HG02678 (cell line): ENCODE data around the gene METTL22.
"Not testable (repeated sequence)": the region's sequence is repeated elsewhere in the genome, so short reads cannot be mapped to it uniquely, and the experiment has no call there.

ENCODE experiments used
- ATAC-seq: cut with Tn5 transposase; IDR thresholded peaks from one replicate; pipeline ENCODE4 v1.9.1; 2021; ENCODE audit warnings: mild to moderate bottlenecking, moderate library complexity; ENCODE audit not compliant: unreplicated experiment

Gene METTL22

GRCh38 chr16:8631373-8631772 is 9.9 kb downstream of the METTL22 start:
- no peak for ATAC-seq

DNA sequence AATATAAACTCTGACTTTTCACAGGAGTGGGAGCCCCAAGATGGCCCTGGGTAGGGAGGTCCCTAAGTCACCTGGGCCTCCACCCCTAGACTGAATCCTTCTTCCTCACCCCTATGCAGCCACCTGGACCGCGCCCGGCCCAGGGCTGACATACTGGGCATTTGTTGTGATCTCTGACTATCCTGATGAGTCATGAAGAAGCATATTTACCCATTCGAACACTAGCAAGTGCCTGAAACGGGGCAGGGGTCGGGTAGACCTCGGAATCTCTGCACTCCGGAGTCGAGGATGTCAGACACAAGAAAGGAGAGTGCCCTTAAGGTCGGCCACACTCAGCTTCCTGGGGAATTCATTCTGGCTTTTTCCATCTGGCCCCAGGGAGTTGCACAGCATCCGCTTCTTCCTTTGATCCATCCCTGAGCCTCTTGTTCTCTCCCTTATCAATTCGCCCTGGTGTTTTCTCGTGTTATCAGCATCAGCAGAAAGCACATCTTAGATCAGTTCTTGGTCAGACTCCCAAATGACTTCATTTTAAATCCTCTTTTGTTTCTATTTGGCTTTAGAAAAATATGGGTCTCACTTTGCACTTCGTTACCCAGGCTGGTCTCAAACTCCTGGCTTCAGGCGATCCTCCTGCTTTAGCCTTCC is 10.4 kb downstream of the METTL22 start:
- ATAC-seq, result no peak

DNA sequence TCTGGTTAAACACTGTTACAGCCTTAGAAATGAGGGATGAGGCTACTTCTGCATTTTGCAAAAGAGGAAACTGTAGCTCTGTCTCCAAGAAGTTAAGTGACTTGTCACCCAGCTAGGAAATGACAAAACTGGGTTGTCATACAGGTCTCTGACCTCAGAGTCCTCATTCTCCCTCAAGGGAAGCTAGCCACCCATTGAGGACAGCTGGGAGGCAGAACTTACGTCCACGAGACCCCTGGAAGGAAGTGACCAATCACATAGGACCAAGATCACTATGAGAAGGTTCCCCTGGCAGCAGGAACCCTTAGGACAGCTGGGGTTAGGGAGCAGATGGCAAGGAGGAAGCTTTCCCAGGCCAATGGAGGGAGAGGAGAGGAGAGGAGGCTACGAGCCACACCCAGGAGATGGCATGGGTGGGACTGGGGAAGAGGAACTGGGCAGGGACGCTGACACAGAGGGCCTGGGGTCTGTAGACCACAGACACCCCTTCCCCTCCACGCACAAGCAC is 11.2 kb downstream of the METTL22 start:
- no peak for ATAC-seq

DNA sequence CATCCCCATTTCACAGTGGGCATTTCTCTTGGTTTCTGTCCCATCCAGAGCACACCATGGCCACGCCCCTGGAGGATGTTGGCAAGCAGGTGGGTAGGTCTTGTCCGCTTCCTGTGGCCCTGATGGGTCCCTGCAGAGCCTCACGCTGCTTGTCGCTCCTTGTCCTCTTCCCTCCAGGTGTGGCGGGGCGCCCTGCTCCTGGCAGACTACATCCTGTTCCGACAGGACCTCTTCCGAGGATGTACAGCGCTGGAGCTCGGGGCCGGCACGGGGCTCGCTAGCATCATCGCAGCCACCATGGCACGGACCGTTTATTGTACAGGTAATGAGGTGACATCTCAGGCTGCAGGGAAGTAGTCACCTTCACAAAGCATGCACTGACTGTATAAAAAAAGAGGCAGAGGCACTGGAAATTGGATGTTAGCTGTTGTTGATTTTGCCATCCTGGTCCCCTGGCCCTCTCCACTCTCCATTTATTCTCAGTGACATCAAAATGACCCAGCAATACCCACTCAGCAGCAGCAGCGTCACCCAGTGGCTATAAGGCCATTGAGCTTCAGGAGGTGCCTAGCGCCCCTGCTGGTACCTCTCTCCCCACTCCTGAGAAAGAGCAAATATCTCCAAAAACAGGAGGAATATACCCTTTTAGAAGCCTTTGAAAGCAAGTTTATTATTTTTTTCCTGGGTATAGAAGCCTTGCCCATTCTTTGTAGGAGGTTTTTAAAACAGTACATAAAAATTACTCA is 13.7 kb downstream of the METTL22 start:
- no peak for ATAC-seq

DNA sequence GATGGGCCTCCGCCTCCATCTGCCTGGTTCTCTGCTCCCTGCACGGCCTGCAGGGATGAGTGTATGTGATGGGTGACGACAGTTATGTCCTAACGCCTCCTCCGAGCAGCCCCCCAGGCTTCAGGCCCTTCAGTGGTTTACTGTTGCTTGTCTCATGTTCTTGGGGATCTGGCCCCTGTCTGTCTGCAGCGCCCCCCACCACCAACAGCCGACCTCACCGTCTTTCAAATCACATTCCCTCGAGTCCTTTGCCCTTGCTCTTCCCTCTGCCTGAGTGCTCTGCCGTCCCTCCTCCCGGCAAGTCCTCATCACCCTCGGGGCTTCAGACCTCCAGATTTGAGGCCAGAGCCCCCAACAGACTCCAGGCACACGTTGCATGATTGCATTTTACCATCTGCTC is 18.2 kb downstream of the METTL22 start:
- no peak for ATAC-seq

DNA sequence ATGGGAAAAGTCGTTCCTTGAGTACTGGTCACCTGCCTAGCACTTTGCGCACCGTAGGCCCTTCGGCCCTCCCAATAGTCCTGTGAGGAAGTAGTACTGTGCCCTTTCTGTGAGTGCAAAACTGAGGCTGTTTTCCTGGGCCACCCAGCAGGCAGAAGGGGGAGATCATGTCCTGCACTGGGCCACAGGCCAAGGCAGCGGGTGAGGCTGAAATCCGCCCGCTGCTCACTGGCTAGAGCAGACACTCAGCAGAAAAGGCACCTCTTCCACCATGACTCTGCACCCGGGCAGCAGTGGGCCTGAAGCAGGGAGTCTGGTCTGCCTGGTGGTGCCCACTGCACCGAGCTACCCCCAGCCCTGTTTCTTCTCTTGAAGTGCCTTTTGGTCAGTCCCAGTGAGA is 20.2 kb downstream of the METTL22 start:
- no peak for ATAC-seq

DNA sequence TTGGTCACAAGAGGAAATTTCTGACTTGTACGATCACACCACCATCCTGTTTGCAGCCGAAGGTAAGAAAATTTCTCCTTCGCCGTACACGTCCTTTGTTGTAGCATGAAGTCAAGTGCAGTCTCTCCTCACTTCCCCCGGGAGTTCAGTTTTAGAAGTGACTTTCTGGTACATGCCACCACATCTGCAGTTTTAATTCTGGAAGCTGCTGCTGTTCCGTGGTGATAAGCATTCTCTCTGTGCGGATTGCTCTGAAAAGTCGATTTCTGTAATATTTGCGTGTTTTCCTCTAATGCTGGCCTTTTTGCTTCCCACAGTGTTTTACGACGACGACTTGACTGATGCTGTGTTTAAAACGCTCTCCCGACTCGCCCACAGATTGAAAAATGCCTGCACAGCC is 20.6 kb downstream of the METTL22 start:
- ATAC-seq, result no peak

- ATAC-seq, result no peak
These were observed 23.0 kb downstream of the METTL22 start for GRCh38 chr16:8644211-8645140.

DNA sequence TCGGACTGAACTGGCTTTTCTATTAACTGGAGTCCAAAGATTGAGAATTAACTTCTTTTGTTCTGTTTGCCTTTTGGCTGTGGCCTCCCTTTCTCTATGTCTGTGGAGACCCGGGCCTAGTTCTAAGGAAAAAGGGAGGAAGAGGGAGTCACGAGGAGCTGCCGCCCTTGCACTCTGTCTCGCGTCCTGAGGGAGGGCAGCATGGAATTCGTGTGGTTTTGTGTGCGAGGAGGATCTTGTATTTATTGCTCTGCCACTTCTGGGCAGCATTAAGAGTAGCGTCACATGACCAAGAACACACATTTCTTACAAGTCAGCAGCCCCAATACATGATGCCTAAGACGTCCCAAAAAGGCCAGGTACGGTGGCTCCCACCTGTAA is 23.6 kb downstream of the METTL22 start:
- no peak for ATAC-seq

GRCh38 chr16:8645831-8646230 is 24.3 kb downstream of the METTL22 start:
- ATAC-seq, result no peak

DNA sequence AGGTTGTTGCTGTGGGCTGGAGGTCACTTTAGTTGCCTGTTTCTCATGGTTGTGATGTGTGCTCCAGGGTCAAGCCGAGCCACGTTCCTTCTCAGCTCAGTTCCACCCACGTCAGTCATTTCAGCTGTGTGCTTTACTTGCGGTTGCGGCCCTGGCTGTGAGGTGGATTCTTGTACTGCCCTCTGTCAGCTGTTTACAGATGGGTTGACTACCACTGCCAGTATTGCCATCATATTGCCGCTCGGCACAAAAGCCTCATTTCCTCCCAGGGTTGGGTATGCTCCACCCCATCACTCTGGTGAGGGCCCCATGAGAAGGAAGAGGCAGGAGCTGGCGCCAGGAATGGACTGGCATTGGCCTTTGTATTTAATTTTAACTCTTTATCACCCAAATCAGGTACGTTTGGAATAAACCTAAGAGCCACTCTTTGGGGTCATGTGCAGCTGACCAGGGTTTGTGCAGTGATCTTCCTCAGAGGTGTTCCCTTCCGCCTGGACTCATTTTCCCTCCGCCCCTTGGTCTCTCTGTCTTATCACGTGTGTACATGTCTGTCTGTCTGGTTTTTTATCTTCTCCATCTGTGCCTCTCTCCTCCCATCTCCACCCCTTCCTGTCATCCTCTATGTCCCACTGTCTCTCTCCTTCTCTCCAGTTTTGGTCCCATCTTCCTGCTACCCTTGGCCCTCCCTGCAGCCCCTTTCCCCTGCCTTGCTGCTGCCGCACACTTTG is 25.0 kb downstream of the METTL22 start:
- no peak for ATAC-seq

- no peak for ATAC-seq
These were observed 26.3 kb downstream of the METTL22 start for GRCh38 chr16:8647721-8648318.

DNA sequence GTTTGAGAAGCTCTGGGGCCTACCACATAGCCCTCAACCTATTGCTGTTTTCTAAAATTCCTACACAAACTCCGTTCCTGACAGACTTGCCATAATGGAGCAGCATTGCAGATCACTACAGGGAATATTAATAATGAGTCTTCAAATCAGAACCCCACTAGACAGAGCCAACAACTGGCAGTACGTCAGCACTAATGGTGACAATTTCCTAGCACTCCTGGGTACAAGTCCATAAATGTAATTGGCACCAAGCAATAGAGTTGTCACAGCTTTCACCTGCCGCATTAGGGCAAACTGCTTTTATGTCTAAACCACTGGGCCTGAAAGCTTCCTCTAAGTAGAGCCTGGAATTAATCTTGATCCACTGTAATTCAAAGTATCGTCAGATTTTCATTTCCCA is 27.4 kb downstream of the METTL22 start:
- ATAC-seq, result no peak

DNA sequence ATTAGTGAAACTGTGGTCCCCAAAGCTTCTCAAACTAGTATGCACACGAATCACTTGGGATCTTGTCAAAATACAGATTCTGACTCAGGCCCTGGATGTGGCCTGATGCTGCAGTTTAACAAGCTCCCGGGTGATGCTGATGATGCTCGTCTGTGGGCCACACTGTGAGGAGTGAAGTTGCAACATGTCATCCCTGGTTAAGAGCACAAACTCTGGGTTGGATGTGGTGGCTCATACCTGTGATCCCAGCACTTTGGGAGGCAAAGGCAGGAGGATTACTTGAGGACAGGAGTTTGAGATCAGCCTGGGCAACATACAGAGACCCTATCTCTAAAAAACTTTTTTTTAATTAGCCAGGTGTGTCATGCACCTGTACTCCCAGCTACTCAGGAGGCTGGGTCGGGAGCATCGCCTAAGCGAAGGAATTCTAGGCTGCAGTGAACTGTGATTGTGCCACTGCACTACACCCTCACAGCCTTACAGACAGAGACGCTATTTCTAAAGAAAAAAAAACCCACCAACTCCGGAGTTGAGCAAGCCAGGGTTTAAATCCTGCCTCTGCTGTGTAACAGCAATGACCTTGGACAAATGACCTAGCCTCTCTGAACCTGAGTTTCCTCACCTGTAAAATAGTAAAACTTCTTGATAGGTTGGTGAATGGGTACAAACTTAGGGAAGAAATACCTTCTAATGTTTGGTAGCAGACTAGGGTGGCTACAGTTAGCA is 28.5 kb downstream of the METTL22 start:
- ATAC-seq, result no peak

- ATAC-seq, result not testable (repeated sequence)
These were observed 30.5 kb downstream of the METTL22 start for GRCh38 chr16:8651958-8652357.

DNA sequence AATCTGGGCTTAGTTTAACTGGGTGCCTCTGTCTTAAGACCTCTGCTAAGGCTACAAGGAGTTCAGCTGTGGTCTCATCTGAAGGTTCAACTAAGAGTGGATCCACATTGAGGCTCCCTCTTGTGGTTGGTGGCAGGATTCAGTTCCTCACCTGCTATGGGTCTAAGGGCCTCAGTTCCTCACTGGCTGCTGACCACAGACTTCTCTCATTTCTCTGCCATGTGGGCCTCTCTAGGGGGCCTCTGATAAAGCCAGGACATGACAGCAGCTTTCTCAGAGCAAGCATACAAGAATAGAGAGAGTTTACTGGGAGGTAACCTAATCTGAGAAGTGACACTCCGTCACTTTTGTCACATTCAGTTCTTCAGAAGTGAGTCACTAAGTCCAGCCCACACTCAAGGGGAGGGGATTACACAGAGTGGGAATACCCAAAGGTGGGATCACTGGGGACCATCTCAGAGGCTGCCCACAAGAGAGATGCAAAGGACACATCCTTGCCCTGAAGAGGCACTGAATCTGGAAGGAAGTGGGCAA is 33.8 kb downstream of the METTL22 start:
- ATAC-seq, result no peak

GRCh38 chr16:8656376-8656775 is 34.9 kb downstream of the METTL22 start:
- ATAC-seq, result no peak

GRCh38 chr16:8660841-8661301 is 39.4 kb downstream of the METTL22 start:
- no peak for ATAC-seq

DNA sequence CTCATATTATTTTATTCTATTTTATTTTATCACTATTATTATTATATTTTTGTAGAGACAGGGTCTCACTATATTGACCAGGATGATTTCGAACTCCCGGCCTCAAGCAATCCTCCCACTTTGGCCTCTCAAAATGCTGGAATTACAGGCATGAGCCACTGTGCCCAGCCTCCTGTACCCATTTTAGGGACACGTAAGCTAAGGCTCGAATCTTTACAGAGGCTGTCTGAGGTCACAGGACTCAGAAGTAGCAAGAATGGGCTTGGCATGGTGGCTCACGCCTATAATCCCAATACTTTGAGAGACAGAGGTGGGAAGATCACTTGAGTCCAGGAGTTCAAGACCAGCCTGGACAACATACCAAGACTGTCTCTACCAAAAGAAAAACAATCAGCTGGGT is 40.2 kb downstream of the METTL22 start:
- no peak for ATAC-seq
